Measurements from ENCODE around the gene CFAP410.

DNA sequence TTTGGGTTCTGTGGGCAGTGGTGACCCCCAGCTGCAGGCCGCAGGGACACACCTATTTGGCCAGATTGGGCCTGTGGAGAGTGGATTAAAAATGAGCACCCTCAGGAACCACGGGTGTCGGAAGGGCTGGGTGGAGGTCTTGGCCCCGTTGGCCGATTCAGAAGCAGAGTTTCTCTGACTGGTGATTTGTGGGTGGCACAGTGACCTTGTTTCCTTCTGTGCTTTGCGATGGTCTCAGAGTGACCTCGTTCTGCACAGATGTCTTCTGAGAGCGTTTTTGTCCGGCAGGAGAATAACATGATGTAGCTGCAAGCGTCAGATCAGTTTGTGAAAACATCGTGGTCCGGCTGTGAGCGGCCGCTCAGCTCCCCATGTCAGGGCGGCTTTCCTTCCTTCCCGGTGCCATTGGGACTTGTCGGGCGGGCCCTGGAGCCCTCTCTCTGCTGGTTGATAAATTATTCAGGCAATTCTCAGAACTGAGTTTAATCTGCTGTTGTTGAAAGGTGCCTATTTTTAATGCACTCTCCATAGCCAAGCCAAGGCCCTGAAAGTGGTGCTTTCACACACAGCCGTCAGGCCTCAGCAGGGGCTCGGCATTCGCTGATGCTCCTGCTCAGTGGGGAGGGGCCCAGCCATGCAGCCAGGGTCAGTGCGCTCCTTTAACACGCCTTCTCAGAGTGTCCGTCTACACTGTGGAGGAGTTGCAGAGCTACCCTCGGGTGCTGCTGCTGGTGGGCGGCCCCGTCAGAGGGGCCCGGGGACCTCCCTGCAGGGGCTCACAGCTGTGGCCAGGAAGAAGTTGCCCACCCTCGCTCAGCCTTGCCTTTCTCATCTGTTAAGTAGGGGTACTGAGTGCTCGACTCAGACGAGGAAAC lies 41.0 kb upstream of the CFAP410 start:
- no peak for TF ChIP-seq POLR2A (IDR thresholded peaks at IDR 0.05)
- TF ChIP-seq, protein P1, sequence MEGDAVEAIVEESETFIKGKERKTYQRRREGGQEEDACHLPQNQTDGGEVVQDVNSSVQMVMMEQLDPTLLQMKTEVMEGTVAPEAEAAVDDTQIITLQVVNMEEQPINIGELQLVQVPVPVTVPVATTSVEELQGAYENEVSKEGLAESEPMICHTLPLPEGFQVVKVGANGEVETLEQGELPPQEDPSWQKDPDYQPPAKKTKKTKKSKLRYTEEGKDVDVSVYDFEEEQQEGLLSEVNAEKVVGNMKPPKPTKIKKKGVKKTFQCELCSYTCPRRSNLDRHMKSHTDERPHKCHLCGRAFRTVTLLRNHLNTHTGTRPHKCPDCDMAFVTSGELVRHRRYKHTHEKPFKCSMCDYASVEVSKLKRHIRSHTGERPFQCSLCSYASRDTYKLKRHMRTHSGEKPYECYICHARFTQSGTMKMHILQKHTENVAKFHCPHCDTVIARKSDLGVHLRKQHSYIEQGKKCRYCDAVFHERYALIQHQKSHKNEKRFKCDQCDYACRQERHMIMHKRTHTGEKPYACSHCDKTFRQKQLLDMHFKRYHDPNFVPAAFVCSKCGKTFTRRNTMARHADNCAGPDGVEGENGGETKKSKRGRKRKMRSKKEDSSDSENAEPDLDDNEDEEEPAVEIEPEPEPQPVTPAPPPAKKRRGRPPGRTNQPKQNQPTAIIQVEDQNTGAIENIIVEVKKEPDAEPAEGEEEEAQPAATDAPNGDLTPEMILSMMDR (IDR thresholded peaks at IDR 0.05), result no peak
- no peak for TF ChIP-seq EP300 (IDR thresholded peaks at IDR 0.05)
